Renal pelvis (tissue), 4 donors: Measurements from ENCODE around the gene CCDC102B. TPM values are rescaled to one million over a fixed set of nuclear protein-coding genes. Genes with fewer than 3 reads are reported as not detected.
"Not testable (repeated sequence)": the region's sequence is repeated elsewhere in the genome, so short reads cannot be mapped to it uniquely, and the experiment has no call there.

Experiments
- DNase-seq: peaks from one replicate; pipeline ENCODE4 v3.0.0-alpha.2; 2013
- polyA plus RNA-seq, 3 donors: library from polyadenylated mRNA; unstranded; fragments of 120-200 nt; gene quantifications; one replicate each; pipeline ENCODE4 v1.2.1, GENCODE V29; 2013; ENCODE audit not compliant: insufficient read length in 3 of 3

CCDC102B gene
- polyA plus RNA-seq, 3 donors, result 6.1 to 8.6 (median 6.2) TPM

GRCh38 chr18:68822926-68823325, 25.0 kb downstream of the CCDC102B start:
- DNase-seq, result no peak

DNA sequence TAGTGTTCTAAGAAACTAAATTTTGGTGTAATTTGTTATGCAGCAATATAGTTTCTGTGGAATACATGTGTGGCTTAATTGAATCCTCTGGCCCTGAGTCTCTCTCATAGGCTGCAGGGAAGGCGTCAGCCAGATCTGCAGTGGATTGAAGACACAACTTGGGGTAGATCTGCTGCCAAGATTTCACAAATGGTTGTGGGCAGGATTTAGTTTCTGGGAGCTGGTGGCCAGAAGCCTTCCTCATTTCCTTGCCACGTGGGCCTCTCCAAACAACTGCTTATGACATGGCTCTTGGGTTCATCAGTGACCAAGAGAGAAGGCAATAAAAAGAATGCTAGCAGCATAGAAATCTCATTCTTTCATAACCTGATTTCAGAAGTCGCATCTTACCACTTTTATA, 28.2 kb downstream of the CCDC102B start:
- no peak for DNase-seq

DNA sequence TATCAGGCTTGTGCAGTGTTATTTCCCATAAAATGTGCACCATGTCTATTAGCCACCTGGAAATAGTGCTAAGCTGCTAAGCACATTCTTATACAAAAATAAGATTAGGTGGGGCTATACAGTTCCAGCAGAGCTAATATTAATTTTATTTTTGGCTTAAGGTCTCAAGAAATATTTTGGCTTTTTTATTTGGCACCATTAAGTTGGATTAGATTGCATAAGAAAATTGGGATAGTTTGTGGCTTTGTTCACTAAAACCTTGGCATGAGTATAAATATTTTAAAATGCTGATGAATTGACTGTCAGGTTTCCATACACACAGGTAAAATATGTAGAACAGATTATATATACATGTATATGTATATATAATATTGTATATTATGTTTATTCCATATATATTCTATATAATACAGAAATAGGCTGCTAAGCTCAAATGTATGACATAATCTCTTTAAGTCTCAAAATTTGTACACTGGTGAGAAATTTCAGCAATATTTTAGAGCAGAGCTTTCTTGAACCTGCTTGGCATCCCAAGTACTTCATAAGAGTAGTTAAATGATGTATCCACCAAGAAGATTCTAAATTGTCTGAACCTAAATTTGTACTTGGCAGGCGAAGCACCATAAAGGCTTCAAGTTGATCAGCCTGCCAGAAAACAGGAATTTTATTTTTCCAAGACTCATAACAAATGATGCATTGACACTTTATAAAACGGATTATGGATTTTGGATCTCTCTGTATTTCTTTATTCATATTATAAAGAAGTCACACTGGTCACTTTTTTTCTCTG, 32.6 kb downstream of the CCDC102B start:
- no peak for DNase-seq

- no peak for DNase-seq
Measured at GRCh38 chr18:68833756-68834155, 35.9 kb downstream of the CCDC102B start.

GRCh38 chr18:68837665-68838451, 40.0 kb downstream of the CCDC102B start:
- DNase-seq, result no peak

- DNase-seq, result no peak
Measured at GRCh38 chr18:68839701-68840100, 41.8 kb downstream of the CCDC102B start.

GRCh38 chr18:68840554-68841263, 42.8 kb downstream of the CCDC102B start:
- no peak for DNase-seq

- no peak for DNase-seq
Measured at GRCh38 chr18:68841301-68841700, 43.4 kb downstream of the CCDC102B start.

DNA sequence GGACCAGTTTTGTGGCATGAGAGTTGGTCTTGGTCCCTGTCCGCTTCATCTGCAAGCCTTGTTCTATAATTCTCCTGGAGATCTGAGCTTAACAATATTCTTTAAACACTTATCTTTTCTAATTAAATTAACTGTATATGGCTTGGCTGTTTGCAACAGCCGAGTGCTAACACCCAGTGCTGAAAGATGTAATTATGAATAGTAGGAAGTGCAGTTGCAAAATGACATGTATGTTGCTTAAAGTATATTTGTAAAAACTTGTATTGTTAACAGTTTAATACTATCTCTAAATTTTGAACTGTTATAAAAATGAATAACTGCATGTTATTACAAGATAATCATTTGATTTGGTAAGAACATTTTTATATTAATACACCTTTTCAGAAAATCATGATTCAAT, 45.1 kb downstream of the CCDC102B start:
- no peak for DNase-seq

- no peak for DNase-seq
Measured at GRCh38 chr18:68843473-68844089, 45.7 kb downstream of the CCDC102B start.

DNA sequence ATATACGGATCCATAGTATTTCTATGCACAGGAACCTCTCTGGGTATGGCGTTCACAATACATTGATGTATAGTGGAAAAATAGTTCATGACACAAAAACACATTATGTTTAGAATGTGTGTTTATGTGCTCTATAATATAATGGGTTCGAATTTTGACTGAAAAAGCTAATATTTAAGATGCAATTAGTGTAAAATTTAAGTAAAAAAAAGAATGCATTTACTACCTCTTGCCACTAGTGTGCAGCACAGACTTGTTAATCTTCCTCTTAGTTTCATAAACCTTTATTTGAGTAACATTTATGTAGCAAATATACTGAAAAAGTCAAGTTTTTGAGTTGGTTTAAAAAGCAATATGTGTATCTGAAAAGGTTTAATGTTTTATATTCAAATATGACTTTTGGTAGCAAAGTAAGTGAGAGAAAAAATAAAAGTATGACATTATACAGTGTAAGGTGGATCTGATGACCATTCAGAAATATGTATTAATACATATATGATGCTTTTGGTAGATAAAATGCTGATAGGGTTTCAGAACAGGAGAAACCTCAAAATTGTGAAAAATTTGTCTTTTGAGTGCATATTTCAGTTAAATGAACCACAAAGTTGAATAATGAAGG, 49.4 kb downstream of the CCDC102B start:
- DNase-seq, result peak; percentile 4

- DNase-seq, result no peak
Measured at GRCh38 chr18:68848242-68848641, 50.4 kb downstream of the CCDC102B start.

- no peak for DNase-seq
Measured at GRCh38 chr18:68854786-68855391, 57.0 kb downstream of the CCDC102B start.

DNA sequence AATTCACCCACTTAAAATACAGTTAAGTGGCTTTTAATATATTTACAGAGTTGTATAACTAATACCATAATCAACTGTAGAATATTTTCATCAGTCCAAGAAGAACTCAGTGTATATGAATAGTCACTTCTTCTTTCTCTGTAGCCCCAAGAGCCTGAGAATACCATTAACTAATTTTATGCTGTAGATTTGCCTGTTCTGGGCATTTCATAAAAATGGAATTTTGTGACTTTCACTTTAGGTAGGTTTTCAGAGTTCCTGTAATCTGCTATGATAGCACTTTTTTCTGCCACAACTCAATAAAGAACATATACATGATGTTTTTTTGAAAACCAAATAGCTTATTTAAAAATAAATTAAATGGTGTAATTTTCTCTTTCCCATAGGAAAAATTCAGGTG, 57.6 kb downstream of the CCDC102B start:
- no peak for DNase-seq

DNA sequence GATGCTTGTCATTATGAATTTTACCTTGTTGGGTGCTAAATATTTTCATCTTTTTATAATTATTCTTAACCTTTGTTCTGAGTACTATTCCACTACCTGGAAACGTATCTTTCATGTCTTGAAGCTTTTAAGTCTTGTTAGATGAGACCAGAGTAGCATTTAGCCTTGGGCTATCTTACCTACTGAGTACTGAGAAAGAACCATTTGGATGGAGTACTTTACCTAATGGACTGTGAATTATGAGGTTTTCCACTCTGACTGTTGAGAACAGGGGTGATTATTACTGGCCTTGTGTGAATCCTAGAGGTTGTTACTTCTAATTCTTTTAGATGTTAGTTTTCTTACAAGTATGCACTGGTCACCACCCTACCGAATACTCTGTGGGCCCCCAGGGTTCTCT, 63.5 kb downstream of the CCDC102B start:
- DNase-seq, result no peak

DNA sequence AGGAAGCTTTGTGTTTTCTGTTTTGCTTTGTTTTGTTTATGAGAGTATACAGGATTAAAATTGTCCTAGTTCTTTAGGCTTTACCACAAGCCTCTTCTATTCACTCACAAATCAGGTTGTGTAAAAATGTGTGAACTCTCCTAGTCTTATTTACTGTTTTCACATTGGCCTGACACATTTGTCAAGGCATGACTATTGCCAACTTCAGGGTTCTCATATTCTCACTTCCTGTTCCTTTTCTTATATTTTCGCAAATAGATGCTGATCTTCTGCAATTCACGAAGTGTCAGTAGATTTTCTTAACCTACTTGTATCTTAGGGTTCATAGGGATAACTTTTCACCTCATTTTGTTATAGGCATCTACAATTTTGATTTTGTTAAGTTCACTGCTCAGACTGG, 67.1 kb downstream of the CCDC102B start:
- no peak for DNase-seq

- no peak for DNase-seq
Measured at GRCh38 chr18:68865503-68865902, 67.6 kb downstream of the CCDC102B start.

GRCh38 chr18:68873003-68873402, 75.1 kb downstream of the CCDC102B start:
- no peak for DNase-seq

- no peak for DNase-seq
Measured at GRCh38 chr18:68874361-68874760, 76.5 kb downstream of the CCDC102B start.

GRCh38 chr18:68879947-68880346, 82.1 kb downstream of the CCDC102B start:
- DNase-seq, result not testable (repeated sequence)

DNA sequence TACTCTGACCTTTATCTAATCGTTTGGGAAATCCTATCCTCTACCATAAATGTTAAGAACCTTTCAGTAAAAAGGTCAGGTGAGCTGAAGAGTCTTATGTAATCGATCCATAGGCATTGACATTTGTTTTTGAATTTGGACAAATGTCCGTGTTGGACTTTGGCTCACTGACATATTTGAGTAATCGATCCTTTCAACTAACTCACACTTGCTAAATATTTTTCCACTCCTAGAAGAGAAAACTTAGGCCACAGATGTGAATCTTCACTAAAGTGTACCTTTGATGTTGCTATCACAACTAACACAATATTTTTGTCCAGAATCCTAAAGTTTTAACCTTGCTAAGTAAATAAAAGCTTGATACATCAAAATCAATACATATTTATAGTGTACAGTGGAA, 89.5 kb downstream of the CCDC102B start:
- DNase-seq, result no peak
